ENCODE results near the gene ZBTB5. TPM values are rescaled to one million over a fixed set of nuclear protein-coding genes. Genes with fewer than 3 reads are reported as not detected.

The ZBTB5 gene
- total and polyA plus RNA-seq, 9 of the 15 experiments (the other 6 are each of a cell fraction or from before 2014, with no cell fraction given): 2.3 to 43.2 (median 15.5) TPM

GRCh38 chr9:37430841-37431597 lies 34.2 kb downstream of the ZBTB5 start (continued):
- no peak for TF ChIP-seq ZBTB49 (CRISPR knock-in tag; IDR thresholded peaks at IDR 0.05; ENCODE audit: borderline replicate concordance)
- no peak for TF ChIP-seq THRAP3 (IDR thresholded peaks at IDR 0.05; ENCODE audit: borderline replicate concordance)
- TF ChIP-seq, protein P1, sequence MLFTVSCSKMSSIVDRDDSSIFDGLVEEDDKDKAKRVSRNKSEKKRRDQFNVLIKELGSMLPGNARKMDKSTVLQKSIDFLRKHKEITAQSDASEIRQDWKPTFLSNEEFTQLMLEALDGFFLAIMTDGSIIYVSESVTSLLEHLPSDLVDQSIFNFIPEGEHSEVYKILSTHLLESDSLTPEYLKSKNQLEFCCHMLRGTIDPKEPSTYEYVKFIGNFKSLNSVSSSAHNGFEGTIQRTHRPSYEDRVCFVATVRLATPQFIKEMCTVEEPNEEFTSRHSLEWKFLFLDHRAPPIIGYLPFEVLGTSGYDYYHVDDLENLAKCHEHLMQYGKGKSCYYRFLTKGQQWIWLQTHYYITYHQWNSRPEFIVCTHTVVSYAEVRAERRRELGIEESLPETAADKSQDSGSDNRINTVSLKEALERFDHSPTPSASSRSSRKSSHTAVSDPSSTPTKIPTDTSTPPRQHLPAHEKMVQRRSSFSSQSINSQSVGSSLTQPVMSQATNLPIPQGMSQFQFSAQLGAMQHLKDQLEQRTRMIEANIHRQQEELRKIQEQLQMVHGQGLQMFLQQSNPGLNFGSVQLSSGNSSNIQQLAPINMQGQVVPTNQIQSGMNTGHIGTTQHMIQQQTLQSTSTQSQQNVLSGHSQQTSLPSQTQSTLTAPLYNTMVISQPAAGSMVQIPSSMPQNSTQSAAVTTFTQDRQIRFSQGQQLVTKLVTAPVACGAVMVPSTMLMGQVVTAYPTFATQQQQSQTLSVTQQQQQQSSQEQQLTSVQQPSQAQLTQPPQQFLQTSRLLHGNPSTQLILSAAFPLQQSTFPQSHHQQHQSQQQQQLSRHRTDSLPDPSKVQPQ (CRISPR knock-in tag; IDR thresholded peaks at IDR 0.05; ENCODE audit: borderline replicate concordance): no peak

All from K562 (cell line).